LoVo (cell line): Measurements from ENCODE around the gene PHKB.
"Not testable (repeated sequence)": the region's sequence is repeated elsewhere in the genome, so short reads cannot be mapped to it uniquely, and the experiment has no call there.

ENCODE experiments used
- DNase-seq: peaks from one replicate; pipeline ENCODE4 v3.0.0-alpha.2; 2016; ENCODE audit warnings: low spot score

The PHKB gene

DNA sequence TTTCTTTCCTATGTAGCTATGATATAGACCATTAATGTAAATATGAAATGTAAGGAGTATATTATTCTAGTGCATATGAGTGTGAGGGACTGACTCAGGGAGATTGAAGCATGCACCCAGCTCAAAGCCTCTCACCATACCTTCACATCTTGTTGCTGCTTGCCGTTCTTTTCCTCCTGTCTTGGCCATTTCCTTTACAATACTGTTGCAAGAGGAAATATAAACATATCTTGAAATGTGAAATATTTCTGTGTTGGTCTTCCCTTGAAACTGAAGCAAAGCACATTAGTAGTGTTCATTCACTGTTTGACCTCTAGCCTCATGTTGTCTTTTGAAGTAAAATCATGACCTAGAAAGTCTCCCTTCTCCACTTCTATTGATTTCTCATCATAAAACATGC, 46.6 kb downstream of the PHKB start:
- DNase-seq: no peak

DNA sequence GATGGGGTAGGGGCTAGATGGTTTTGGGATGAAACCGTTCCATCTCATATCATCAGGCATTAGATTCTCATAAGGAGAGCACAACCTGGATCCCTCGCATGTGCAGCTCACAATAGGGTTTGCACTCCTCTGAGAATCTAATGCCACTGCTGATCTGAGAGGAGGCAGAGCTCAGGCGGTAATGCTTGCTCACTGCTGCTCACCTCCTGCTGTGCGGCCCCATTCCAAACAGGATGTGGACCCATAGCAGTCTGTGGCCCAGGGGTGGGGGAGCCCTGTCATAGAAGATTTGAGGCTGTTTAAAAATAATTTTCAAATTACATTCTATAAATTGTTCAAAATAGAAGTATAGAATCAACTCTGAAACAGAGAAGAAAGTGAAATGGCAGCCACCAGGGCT, 50.8 kb downstream of the PHKB start:
- DNase-seq: no peak

DNA sequence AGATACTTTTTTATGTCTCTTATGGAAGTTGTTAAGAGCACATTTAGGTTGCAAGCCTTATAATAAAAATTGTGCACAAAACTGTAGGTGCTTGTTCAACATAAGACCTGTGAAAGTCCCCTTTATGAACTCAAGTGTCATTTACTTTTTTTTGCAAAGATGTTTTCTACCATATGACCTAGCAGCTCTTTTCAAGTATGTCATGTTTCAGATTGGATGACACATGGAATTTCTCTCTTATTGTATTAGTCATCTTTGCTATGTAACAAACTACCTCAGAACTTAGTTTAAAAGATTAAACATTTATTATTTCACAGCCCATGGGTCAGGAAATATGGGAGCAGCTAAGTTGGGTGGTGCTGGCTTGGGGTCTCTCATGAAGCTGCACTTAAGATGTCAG, 57.9 kb downstream of the PHKB start:
- DNase-seq: no peak

DNA sequence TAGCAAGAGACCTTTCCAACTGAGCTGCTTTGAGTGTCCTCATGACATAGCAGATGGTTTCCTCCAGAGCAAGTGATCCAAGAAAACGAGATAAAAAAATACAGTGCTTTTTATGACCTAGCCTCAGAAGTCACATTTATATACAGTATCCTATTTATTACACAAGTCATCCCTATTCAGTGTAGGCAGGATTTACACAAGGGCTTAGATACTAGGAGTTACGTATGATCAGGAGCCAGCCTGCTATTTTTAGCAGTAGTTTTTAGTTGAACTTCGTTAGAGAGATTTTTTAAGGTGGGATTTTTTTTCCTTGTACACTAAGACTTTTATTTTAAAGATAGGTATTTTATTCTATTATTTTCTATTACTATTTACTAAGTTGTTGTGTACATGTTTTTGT, 58.4 kb downstream of the PHKB start:
- no peak for DNase-seq

DNA sequence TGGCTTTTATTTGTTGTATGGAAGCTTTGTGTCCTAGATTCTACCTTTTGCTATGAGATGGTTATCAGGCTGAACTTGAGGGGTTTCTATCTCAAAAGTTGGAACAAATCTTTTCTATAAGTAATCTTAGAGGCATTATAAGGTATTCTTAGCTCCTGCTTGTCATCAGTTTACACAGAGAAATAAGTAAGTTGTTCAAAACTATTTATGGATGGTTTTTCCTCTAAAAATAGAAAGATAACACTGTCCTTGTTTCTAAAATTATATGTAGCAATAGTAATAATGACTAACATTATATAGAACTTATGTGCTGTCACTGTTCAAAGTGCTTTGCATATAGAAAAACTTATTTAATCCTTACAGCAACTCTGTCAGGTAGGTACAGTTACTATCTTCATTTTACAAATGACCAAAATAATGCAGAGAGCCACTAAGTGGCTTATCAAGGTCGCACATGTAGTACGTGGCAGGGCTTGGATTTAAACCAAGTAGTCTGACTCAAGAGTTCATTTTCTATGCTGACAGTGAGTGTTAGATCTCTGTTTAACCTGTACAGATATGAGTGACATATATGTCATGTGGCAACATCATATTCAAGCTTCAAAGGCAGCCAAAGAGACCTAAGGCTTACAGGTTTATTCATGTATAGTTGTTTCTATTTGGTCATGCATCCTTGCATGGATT, 59.0 kb downstream of the PHKB start:
- no peak for DNase-seq

DNA sequence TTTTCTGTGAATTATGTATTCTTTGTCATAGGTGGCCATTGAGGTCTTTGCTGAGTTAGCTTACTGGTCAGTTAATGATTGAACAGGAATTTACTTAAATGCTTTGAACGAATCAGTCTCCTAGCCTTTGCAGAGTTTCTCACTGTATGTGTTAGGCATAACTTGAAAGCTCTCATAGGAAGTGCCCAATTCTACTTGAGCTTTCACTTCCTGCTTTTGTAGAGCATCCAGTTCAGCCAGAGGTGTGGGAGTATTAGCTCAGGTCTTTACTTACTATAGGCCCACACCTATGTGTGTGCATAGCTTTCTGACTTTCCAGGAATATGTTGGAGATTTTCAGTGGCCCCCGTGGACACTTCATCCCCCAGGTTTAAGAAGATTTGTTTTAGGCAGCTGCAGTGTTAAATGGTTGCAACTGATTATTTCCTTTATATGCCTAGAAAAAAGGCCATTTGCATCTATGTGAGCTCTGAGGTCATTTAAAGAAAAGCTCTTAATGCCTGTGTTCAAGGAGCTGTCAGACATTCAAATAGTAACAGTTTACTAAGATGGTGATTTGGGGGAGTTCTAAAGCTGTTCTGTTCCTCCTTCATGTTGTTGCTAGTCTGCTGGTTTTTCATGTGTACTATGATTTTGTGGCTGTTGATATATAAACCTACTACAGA, 62.3 kb downstream of the PHKB start:
- DNase-seq: no peak

DNA sequence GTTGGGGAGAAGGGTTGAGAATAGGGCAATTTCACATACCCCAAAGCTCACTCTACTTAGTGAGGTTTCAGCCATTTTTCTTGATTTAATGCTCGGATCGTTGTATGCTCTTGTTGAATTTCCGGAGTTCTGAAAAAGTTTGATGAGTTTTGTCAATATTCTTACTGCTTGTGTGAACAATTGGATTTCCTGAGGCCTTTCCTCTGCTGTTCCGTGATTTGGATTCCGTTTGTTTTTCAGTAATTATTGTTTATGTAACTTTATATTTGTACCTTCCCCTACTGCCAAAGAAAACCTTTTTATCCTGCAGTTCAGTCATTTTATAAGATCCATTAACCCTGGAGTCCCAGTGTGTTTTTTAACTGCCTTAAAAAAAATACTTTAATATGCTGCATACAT, 62.9 kb downstream of the PHKB start:
- DNase-seq: no peak

DNA sequence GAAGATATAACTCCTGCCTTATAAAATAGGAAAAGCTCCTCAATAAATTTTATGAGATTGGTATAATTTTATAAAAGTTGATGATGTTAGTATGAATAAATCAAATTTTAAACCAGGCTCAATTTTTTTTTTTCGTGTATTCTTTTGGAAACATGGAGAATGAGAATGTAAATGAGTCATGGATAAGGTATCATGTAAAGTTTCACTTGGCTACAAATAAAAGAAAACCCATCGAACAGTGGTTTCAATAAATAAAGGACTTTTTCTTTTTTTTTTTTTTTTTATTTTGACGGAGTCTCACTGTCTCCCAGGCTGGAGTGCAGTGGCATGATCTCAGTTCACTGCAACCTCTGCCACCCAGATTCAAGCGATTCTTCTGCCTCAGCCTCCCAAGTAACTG, 67.3 kb downstream of the PHKB start:
- no peak for DNase-seq

DNA sequence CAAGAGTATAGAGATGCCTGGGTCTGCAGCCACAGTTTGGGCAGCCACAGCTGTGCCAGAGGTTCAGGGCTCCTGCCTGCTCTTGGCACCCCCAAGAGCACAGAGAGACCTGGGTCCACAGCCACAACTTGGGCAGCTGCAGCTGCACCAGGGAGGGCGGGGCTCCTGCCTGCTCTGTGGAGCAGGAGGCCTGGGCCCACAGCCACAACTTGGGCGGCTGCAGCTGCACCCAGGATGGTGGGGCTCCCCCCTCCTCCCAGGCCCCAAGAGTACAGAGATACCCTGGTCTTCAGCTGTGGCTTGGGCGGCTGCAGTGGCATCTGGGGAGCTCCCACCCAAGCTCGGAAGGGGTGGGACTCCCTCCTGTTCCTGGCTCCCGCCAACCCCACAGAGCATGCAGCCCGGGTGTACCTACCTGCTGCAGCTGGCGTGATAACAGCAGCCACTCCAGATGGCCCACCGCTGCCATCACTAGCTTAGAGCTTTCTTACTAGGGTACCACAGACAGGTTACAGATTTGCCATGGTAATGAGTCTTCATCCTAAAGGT, 72.7 kb downstream of the PHKB start:
- no peak for DNase-seq

DNA sequence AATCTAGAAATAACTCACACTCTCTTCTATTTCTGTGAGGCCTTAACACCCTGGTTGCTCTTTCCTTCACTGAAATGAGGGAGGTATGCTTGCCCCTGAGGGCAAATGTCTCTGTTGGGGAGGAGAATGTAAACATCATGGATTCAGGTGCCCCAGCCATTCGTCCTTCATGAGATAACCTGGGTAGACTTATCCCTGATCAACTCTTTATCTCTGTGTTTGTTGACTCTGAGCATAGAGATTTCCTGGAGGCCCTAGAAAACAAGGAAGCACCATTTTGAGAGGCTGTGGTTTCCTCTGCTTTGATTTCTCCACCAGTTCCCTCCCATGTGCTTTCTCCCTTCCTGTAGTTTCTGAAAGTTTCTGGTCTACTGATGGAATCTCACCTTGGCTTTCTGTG, 77.3 kb downstream of the PHKB start:
- DNase-seq: no peak

DNA sequence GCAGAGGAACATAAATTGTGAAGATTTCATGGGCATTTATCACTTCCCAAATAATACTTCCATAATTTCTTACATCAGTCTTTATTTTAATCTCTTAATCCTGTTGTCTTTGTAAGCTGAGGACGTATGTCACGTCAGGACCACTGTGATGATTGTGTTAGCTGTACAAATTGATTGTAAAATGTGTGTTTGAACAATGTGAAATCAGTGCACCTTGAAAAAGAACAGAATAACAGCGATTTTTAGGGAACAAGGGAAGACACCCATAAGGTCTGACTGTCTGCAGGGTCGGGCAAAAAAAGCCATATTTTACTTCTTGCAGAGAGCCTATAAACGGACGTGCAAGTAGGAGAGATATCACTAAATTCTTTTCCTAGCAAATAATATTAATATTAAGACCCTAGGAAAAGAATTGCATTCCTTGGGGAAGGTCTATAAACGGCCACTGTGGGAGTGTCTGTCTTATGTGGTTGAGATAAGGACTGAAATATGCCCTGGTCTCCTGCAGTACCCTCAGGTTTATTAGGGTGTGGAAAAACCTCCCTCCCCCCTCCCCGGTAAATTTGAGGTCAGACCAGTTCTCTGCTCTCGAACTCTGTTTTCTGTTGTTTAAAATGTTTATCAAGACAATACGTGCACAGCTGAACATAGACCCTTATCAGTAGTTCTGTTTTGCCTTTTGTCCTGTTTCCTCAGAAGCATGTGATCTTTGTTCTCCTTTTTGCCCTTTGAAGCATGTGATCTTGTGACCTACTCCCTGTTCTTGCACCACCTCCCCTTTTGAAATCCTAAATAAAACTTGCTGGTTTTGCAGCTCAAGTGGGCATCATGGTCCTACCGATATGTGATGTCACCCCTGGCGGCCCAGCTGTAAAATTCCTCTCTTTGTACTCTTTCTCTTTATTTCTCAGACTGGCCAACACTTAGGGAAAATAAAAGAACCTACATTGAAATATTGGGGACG, 78.9 kb downstream of the PHKB start:
- DNase-seq: not testable (repeated sequence)

DNA sequence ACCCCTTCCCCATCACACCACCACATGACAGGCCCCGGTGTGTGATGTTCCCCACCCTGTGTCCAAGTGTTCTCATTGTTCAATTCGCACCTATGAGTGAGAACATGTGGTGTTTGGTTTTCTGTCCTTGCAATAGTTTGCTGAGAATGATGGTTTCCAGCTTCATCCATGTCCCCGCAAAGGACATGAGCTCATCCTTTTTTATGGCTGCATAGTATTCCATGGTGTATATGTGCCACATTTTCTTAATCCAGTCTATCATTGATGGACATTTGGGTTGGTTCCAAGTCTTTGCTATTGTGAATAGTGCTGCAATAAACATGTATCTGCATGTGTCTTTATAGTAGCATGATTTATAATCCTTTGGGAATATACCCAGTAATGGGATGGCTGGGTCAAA, 80.0 kb downstream of the PHKB start:
- DNase-seq: not testable (repeated sequence)

DNA sequence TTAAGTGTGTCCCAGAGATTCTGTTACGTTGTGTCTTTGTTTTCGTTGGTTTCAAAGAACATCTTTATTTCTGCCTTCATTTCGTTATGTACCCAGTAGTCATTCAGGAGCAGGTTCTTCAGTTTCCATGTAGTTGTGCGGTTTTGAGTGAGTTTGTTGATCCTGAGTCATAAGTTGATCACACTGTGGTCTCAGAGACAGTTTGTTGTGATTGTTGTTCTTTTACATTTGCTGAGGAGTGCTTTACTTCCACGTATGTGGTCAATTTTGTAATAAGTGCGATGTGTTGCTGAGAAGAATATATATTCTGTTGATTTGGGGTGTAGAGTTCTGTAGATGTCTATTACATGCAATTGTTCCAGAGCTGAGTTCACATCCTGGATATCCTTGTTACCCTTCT, 83.1 kb downstream of the PHKB start:
- not testable (repeated sequence) for DNase-seq

DNA sequence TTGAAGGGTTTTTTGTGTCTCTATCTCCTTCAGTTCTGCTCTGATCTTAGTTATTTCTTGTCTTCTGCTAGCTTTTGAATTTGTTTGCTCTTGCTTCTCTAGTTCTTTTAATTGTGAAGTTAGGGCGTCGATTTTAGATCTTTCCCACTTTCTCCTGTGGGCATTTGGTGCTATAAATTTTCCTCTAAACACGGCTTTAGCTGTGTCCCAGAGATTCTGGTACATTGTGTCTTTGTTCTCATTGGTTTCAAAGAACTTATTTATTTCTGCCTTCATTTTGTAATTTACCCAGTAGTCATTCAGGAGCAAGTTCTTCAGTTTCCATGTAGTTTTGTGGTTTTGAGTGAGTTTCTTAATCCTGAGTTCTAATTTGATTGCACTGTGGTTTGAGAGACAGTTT, 90.1 kb downstream of the PHKB start:
- not testable (repeated sequence) for DNase-seq

DNA sequence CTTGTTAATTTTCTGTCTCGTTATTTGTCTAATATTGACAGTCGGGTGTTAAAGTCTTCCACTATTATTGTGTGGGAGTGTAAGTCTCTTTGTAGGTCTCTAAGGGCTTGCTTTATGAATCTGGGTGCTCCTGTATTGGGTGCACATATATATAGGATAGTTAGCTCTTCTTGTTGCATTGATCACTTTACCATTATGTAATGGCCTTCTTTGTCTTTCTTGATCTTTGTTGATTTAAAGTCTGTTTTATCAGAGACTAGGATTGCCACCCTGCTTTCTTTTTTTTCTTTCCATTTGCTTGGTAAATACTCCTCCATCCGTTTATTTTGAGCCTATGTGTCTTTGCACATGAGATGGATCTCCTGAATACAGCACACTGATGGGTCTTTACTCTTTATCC, 90.6 kb downstream of the PHKB start:
- DNase-seq: not testable (repeated sequence)

DNA sequence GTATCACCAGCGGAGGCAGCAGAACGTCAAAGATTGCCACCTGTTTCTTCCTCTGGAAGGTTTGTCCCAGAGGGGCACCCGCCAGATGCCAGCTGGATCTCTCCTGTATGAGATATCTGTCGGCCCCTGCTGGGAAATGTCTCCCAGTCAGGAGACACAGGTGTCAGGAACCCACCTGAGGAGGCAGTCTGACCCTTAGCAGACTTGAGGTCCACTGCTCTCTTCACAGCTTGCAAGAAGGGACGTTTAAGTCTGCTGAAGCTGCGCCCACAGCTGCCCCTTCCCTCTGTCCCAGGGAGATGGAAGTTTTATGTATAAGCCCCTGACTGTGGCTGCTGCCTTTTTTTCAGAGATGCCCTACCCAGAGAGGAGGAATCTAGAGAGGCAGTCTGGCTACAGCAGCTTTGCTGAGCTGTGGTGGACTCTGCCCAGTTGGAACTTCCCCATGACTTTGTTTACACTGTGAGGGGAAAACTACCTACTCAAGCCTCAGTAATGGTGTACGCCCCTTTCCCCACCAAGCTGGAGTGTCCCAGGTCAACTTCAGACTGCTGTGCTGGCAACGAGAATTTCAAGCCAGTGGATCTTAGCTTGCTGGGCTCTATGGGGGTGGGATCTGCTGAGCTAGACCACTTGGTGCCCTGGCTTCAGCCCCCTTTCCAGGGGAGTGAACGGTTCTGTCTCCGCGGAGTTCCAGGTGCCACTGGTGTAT, 92.9 kb downstream of the PHKB start:
- DNase-seq: no peak

DNA sequence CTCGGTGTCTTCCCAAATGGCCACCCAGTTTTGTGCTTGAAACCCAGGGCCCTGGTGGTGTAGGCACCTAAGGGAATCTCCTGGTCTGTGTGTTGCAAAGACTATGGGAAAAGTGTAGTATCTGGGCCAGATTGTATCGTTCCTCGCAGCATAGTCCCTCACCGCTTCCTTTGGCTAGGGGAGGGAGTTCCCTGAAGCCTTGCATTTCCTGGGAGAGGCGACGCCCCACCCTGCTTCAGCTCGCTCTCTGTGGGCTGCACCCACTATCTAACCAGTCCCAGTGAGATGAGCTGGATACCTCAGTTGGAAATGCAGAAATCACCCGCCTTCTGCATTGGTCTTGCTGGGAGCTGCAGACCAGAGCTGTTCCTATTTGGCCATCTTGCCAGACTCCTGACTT, 93.5 kb downstream of the PHKB start:
- DNase-seq: not testable (repeated sequence)

DNA sequence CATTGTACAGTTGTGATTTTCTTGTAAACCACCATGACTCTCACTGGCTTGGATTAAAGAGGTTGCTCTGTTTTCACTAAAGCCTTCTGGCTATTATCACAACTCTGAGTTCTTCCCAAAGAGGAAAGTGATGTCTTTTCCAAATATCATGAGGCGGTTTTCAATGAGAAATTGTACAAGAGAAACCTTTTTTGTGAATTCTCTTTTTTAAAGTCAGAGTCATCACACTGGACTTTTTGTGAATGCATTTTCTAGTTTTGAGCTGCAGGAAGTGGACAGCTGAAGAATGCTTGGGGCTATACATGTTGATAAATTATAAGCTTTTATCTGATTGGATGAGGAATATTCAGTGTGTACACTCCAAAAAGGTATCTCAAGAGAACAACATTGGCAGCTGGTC, 100.2 kb downstream of the PHKB start:
- no peak for DNase-seq

DNA sequence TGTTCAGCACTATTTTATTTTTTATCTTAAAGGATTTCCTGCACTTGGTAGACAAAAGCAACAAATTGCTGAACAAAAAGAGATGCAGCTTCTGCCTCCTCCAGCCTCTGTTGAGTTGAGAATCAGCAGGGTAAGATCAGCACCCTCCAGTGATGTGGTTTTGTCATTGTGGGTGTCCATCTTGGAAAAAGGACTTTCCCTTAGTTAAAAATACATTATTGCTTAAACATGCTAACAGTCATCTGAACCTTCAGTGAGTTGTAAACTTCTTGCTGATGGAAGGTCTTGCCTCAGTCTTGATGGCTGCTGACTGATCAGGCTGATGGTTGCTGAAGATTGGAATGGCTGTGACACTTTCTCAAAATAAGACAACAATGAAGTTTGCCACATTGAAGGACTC, 101.2 kb downstream of the PHKB start:
- DNase-seq: no peak

DNA sequence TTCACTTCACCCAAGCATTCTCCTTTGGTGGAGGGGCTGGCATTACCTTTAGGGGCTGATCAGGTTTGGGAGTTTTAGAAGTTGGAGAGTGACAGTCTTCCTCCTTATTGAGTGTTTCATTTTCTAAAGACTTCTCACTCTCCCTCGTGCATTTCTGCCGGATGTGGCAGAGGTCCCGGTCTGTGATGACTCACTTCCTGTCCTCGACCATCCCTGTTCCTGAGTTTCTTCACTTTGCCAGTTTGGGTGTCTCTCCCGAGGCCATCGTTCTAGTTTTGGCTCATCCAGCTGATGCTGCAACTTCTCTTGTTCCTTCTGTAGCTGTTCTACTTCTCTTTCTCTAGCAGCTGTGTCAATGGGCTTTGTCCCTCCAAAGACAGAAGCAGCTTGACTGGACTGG, 104.3 kb downstream of the PHKB start:
- DNase-seq: no peak

DNA sequence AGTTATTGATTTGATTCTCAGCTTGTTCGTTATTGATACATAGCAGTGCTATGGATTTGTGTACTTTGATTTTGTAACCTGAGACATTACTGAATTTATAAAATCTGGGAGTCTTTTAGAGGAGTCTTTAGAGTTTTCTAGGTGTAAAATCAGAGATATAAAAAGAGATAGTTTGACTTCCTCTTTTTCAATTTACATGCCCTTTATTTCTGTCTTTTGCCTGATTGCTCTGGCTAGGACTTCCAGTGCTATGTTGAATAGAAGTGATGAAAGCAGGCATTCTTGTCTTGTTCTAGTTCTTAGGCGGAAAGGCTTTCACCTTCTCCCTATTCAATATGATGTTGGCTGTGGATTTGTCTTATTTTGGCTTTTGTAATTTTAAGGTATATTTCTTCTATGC, 106.2 kb downstream of the PHKB start:
- no peak for DNase-seq

DNA sequence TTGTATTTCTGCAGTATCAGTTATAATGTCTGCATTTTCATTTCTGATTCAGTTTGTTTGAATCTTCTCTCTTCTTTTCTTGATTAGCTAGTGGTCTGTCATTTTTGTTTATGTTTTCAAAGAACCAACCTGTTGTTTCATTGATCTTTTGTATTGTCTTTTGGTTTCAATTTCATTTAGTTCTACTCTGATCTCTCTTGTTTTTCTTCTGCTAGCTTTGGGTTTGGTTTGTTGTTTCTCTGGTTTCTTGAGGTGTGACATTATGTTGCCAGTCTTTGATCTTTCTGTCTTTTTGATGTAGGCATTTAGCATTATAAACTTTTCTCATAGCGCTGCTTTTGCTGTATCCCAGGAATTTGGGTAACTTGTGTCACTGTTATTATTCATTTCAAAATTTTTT, 107.2 kb downstream of the PHKB start:
- DNase-seq: no peak
